Measurements from ENCODE around the gene LGR4.

- TF ChIP-seq EZH2 (IDR thresholded peaks at IDR 0.05): no peak
- TF ChIP-seq MAX (IDR thresholded peaks at IDR 0.05): no peak
- TF ChIP-seq ZNF274 (IDR thresholded peaks at IDR 0.05; ENCODE audit: low read depth, low read length): no peak
- TF ChIP-seq CTCF (IDR thresholded peaks at IDR 0.05 in 2 of 3, conservative IDR thresholded peaks at IDR 0.05 in 1 of 3; ENCODE audit: borderline replicate concordance in 1 of 3, insufficient read depth in 1 of 3, low read depth in 2 of 3, low read length in 2 of 3): no peak
- no peak for TF ChIP-seq EZH2phosphoT487 (IDR thresholded peaks at IDR 0.05; ENCODE audit: borderline replicate concordance)
- no peak for TF ChIP-seq REST (IDR thresholded peaks at IDR 0.05; ENCODE audit: low read depth)
- no peak for TF ChIP-seq SP1 (IDR thresholded peaks at IDR 0.05; ENCODE audit: low read depth)
- no peak for TF ChIP-seq ZFX (IDR thresholded peaks at IDR 0.05)
- TF ChIP-seq RAD21 (IDR thresholded peaks at IDR 0.05; ENCODE audit: low read depth): no peak
- no peak for TF ChIP-seq ZBTB33 (IDR thresholded peaks at IDR 0.05; ENCODE audit: extremely low read depth, insufficient replicate concordance, low read length)
- no peak for TF ChIP-seq CEBPB (IDR thresholded peaks at IDR 0.05; ENCODE audit: low read depth)
- no peak for TF ChIP-seq POLR2A (IDR thresholded peaks at IDR 0.05; ENCODE audit: borderline replicate concordance, extremely low read depth, insufficient read depth, insufficient read length)
- TF ChIP-seq EGR1 (IDR thresholded peaks at IDR 0.05; ENCODE audit: low read depth): no peak
- TF ChIP-seq ELF1 (IDR thresholded peaks at IDR 0.05; ENCODE audit: borderline replicate concordance, low read depth): no peak
These were observed 14.4 kb downstream of the LGR4 start for GRCh38 chr11:27458182-27458581.
